Activated CD8-positive, alpha-beta T cell treated with anti-CD3 and anti-CD28 coated beads for 36 hours (primary cell): ENCODE data around the gene ACADVL. TPM values are rescaled to one million over a fixed set of nuclear protein-coding genes. Genes with fewer than 3 reads are reported as not detected.

Experiments used
- ATAC-seq: fragments of 200-7000 bp; cut with Tn5 transposase; one replicate; pipeline ENCODE4 v1.10.0; 2021; ENCODE audit warnings: mild to moderate bottlenecking, moderate library complexity
- CTCF ChIA-PET: fragments of 350-600 bp; sonication (Branson Sonifier 250); formaldehyde crosslinking; loops from one replicate; lab custom pipeline; 2021; ENCODE audit warnings: antibody characterized with exemption; lab: Charles Lee
- POLR2A ChIA-PET: fragments of 350-600 bp; sonication (Branson Sonifier 250); formaldehyde crosslinking; loops from one replicate; lab custom pipeline; 2021; ENCODE audit warnings: antibody characterized with exemption; lab: Charles Lee
- DNase-seq: peaks from one replicate; pipeline ENCODE4 v3.0.0-alpha.2; 2020
- H3K27ac Mint-ChIP-seq: one replicate; pipeline ENCODE4 v1.8.0; 2021; ENCODE audit warnings: mild to moderate bottlenecking, mixed read lengths
- H3K27me3 Mint-ChIP-seq: one replicate; pipeline ENCODE4 v1.8.0; 2021; ENCODE audit warnings: mixed read lengths
- H3K36me3 Mint-ChIP-seq: one replicate; pipeline ENCODE4 v1.8.0; 2021; ENCODE audit warnings: low read depth, mixed read lengths
- H3K4me1 Mint-ChIP-seq: one replicate; pipeline ENCODE4 v1.8.0; 2021; ENCODE audit warnings: low read depth, mixed read lengths
- H3K4me3 Mint-ChIP-seq: one replicate; pipeline ENCODE4 v1.8.0; 2021; ENCODE audit warnings: mild to moderate bottlenecking, moderate library complexity, mixed read lengths
- H3K9me3 Mint-ChIP-seq: one replicate; pipeline ENCODE4 v1.8.0; 2021; ENCODE audit warnings: mixed read lengths
- intact Hi-C: fragments of 100-400 bp; cut with micrococcal nuclease; formaldehyde crosslinking; loops from one replicate; pipeline ENCODE4 v1.10.0; 2022
- total RNA-seq, 2 experiments: library from RNA; stranded (reverse); gene quantifications; one replicate each; pipeline ENCODE4 v1.2.3, GENCODE V29; 2021
- TF ChIP-seq, protein P1 (sequence below): fragments of 200-600 bp; IDR thresholded peaks from one replicate; pipeline ENCODE4 v1.8.0; 2022; ENCODE audit warnings: antibody characterized with exemption, mild to moderate bottlenecking

The ACADVL gene
- total RNA-seq, 2 experiments from 2014 or later = 288 to 291 TPM

DNA sequence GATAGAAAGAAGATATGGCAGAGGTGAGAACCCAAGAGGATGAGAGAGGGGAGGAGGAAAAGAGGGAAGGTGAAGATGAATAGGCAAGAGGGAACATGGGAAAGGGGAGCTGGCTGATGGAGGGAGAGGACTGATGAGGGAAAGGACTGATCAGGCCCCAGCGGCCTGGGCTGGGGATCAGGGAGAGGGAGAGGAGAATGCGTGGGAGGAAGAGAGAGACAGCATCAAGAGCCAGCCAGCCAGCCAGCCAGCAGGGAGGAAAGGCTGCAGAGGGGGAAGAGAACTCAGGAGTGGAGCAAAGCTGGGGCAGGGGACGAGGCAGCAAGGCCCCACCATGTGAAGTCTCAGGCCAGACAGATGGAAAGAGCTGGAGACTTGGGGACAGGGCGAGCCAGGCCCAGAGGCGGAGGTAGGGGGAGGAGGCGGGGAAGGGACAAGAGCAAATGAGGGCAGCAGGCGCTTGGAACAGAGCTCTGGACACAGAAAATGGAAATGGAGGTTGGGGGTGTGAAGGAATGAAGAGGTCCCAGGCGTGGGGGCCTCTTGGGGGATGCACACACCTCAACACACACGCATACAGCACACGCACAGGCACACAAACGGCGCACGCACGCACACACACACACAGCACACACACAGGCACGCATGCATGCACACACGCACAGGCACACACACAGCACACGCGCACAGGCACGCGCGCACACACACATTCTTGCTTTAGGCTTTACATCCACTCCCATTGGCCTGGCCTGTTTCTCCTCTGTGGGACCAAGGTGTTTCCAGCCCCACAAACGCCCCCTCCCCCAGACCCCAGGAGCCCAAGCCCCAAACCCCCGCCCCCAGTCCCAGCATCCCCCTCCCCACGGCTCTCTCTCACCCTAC is 12.4 kb upstream of the ACADVL start:
- TF ChIP-seq, protein P1, sequence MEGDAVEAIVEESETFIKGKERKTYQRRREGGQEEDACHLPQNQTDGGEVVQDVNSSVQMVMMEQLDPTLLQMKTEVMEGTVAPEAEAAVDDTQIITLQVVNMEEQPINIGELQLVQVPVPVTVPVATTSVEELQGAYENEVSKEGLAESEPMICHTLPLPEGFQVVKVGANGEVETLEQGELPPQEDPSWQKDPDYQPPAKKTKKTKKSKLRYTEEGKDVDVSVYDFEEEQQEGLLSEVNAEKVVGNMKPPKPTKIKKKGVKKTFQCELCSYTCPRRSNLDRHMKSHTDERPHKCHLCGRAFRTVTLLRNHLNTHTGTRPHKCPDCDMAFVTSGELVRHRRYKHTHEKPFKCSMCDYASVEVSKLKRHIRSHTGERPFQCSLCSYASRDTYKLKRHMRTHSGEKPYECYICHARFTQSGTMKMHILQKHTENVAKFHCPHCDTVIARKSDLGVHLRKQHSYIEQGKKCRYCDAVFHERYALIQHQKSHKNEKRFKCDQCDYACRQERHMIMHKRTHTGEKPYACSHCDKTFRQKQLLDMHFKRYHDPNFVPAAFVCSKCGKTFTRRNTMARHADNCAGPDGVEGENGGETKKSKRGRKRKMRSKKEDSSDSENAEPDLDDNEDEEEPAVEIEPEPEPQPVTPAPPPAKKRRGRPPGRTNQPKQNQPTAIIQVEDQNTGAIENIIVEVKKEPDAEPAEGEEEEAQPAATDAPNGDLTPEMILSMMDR = no peak
- DNase-seq (no peak), ATAC-seq (no peak)
- H3K36me3 Mint-ChIP-seq = no peaks in the 10 kb centered on the region
- intact Hi-C loops = no loop called here
- peaks cover 33% of the 10 kb centered on the region for H3K4me1 Mint-ChIP-seq
- CTCF ChIA-PET = no interaction called here
- H3K27me3 Mint-ChIP-seq = peaks cover 8% of the 10 kb centered on the region
- H3K27ac Mint-ChIP-seq = no peak overlapping the region
- H3K9me3 Mint-ChIP-seq = no peaks in the 10 kb centered on the region
- POLR2A ChIA-PET = interaction anchor here (1.1 kb wide), 1 partner anchor 51 kb away, joined by 3 read pairs; no protein-coding TSS in a partner anchor
- no peak overlapping the region for H3K4me3 Mint-ChIP-seq

DNA sequence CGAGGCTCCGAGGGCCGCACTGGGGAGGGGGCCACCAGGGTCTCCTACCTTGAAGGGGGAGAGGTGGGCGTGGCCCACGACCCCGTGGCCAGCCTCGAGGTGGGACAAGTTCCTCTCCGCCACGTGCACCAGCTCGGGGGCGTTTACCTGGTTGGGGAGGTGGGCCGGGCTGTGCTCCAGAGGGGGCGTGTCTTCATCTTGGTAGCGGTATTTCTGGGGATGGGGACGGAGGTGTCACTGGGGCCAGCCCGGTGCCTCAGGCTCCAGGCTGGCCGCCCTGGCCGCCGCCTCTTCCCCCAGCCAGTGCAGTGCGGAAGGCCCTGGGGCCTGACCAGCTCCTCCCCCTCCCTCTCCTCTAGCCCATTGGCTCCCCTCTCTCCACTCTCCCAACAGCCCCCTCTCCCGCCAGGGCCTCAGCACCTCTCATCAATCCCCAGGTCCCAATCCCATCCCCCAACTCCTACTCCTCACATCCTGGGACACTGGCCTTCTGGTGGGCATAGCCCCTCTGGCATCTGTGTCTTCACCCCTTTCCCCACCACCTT is 11.6 kb upstream of the ACADVL start:
- Mint-ChIP-seq H3K36me3 (no peaks in the 10 kb centered on the region), H3K27me3 (peaks cover 8% of the 10 kb centered on the region), H3K4me1 (peaks cover 33% of the 10 kb centered on the region), H3K27ac (no peak overlapping the region), H3K9me3 (no peaks in the 10 kb centered on the region), H3K4me3 (no peak overlapping the region)
- intact Hi-C loops = no loop called here
- TF ChIP-seq, protein P1 = no peak
- ATAC-seq = no peak
- CTCF ChIA-PET = interaction anchor here (1.5 kb wide), 1 partner anchor 74 kb away, joined by 3 read pairs; no protein-coding TSS in a partner anchor
- no peak for DNase-seq
- POLR2A ChIA-PET = interaction anchor here (1.1 kb wide), 1 partner anchor 51 kb away, joined by 3 read pairs; no protein-coding TSS in a partner anchor

DNA sequence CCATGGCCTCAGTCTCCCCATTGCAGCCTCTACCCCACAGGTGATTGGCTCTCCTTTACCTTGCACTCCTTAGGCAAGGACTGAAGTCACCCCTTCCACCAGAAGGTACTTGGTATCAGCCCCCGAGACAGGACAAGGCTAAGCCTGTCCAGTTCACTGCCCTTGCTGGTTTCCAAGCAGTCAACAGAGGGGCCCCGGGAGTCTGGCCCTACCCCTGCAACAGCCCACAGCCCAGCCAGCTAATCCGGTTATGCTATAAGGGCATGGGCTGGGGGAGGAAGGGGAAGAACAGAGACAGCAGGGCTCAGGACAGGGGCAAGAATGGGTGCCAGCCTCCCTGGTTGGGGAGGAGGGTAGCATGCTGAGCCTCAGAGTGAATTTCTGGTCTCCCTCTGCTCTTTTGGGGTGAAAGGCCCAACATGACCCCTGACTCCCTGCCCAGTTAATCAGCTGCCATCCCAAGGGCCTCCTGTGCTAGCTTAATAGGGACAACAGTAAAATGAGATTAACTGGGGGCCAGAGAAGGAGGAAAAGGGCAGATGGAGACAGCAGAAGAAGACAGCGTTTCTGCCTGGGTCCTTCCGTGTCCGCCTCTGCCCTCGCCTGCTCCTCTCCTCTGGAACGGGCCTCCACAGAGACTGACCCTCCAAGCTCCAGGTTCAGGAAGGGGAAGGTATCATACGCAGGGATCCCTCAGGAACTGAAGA is 10.8 kb upstream of the ACADVL start:
- ATAC-seq = no peak
- no peak for DNase-seq
- Mint-ChIP-seq H3K36me3 (no peaks in the 10 kb centered on the region), H3K27me3 (peaks cover 8% of the 10 kb centered on the region), H3K4me3 (no peak overlapping the region), H3K4me1 (peaks cover 38% of the 10 kb centered on the region), H3K9me3 (no peaks in the 10 kb centered on the region), H3K27ac (no peak overlapping the region)
- TF ChIP-seq, protein P1 = no peak
- CTCF ChIA-PET = interaction anchor here (1.5 kb wide), 1 partner anchor 75 kb away, joined by 3 read pairs; no protein-coding TSS in a partner anchor
- POLR2A ChIA-PET = no interaction called here
- intact Hi-C loops = no loop called here

- ATAC-seq (no peak), DNase-seq (no peak)
- TF ChIP-seq, protein P1 = no peak
- Mint-ChIP-seq H3K36me3 (no peaks in the 10 kb centered on the region), H3K27me3 (peaks cover 8% of the 10 kb centered on the region), H3K27ac (no peak overlapping the region), H3K9me3 (no peaks in the 10 kb centered on the region), H3K4me1 (peaks cover 38% of the 10 kb centered on the region), H3K4me3 (no peak overlapping the region)
- ChIA-PET POLR2A (no interaction called here), CTCF (no interaction called here)
- intact Hi-C loops = no loop called here
Observed at GRCh38 chr17:7211491-7212273, 8.1 kb upstream of the ACADVL start.
